HEK293 (cell line): Measurements from ENCODE around the gene CACNA1B.

Experiments
- CTCF ChIA-PET: fragments of 350-600 bp; formaldehyde crosslinking; extraction: SDS; loops from one replicate; lab custom pipeline; 2021; ENCODE audit warnings: antibody characterized with exemption; lab: Yijun Ruan, JAX
- POLR2A ChIA-PET: fragments of 300-600 bp; formaldehyde crosslinking; extraction: SDS; loops from one replicate; lab custom pipeline; 2020; ENCODE audit warnings: antibody characterized with exemption, inconsistent platforms; lab: Yijun Ruan, JAX
- H3K27ac ChIP-seq: fragments of 200-500 bp; sonication (Bioruptor generic); 2 replicates; pipeline ENCODE4 v1.5.1; 2014; ENCODE audit warnings: low read depth, low read length, control low read depth, inconsistent platforms; ENCODE audit errors: extremely low read depth
- H3K36me3 ChIP-seq, 2 experiments: fragments of 200-500 bp in 1 of 2; sonication (Bioruptor generic) in 1 of 2; 1 replicate in 1 of 2; 2 replicates in 1 of 2; pipeline ENCODE4 v1.5.1; 2014 to 2017; ENCODE audit warnings: inconsistent platforms in 2 of 2, low read length in 2 of 2; ENCODE audit not compliant: control insufficient read depth in 2 of 2, insufficient read depth in 1 of 2
- H3K4me1 ChIP-seq: fragments of 200-500 bp; sonication (Bioruptor generic); 2 replicates; pipeline ENCODE4 v1.5.1; 2014; ENCODE audit warnings: mild to moderate bottlenecking, low read length, inconsistent platforms; ENCODE audit not compliant: control insufficient read depth, insufficient read depth
- H3K4me3 ChIP-seq: 2 replicates; pipeline ENCODE4 v1.5.1; 2011; ENCODE audit warnings: low read depth, mild to moderate bottlenecking, control low read depth, low read length, moderate library complexity
- H3K9me3 ChIP-seq: fragments of 200-500 bp; sonication (Bioruptor generic); 2 replicates; pipeline ENCODE4 v1.5.1; 2014; ENCODE audit warnings: low read depth, low read length, inconsistent platforms; ENCODE audit not compliant: control insufficient read depth, insufficient read depth
- EGR2 ChIP-seq: fragments of 450-650 bp; formaldehyde crosslinking; IDR thresholded peaks from 2 replicates; pipeline ENCODE4 v1.5.1; 2016; ENCODE audit warnings: low read depth, missing biosample characterization, missing genetic modification characterization
- GLIS1 ChIP-seq: fragments of 450-650 bp; formaldehyde crosslinking; IDR thresholded peaks from 2 replicates; pipeline ENCODE4 v1.5.1; 2016; ENCODE audit warnings: missing biosample characterization, missing genetic modification characterization
- KLF16 ChIP-seq: fragments of 450-650 bp; formaldehyde crosslinking; IDR thresholded peaks from 2 replicates; pipeline ENCODE4 v1.5.1; 2017; ENCODE audit warnings: missing biosample characterization, missing genetic modification characterization
- OVOL3 ChIP-seq: fragments of 450-650 bp; formaldehyde crosslinking; IDR thresholded peaks from 2 replicates; pipeline ENCODE4 v1.5.1; 2016; ENCODE audit warnings: missing biosample characterization, missing genetic modification characterization
- RBAK ChIP-seq: fragments of 450-650 bp; formaldehyde crosslinking; IDR thresholded peaks from 2 replicates; pipeline ENCODE4 v1.5.1; 2016; ENCODE audit warnings: missing biosample characterization, missing genetic modification characterization
- SCRT1 ChIP-seq: fragments of 450-650 bp; formaldehyde crosslinking; IDR thresholded peaks from 2 replicates; pipeline ENCODE4 v1.5.1; 2016; ENCODE audit warnings: missing biosample characterization, missing genetic modification characterization, borderline replicate concordance
- SCRT2 ChIP-seq: fragments of 450-650 bp; formaldehyde crosslinking; IDR thresholded peaks from 2 replicates; pipeline ENCODE4 v1.5.1; 2016; ENCODE audit warnings: missing biosample characterization, missing genetic modification characterization
- SP3 ChIP-seq: fragments of 450-650 bp; formaldehyde crosslinking; IDR thresholded peaks from 2 replicates; pipeline ENCODE4 v1.5.1; 2016; ENCODE audit warnings: missing biosample characterization, missing genetic modification characterization
- SP7 ChIP-seq: fragments of 450-650 bp; formaldehyde crosslinking; IDR thresholded peaks from 2 replicates; pipeline ENCODE4 v1.5.1; 2016; ENCODE audit warnings: missing biosample characterization, missing genetic modification characterization
- ZBTB17 ChIP-seq: fragments of 450-650 bp; formaldehyde crosslinking; IDR thresholded peaks from 2 replicates; pipeline ENCODE4 v1.5.1; 2016; ENCODE audit warnings: missing biosample characterization, missing genetic modification characterization
- ZBTB49 ChIP-seq: fragments of 450-650 bp; formaldehyde crosslinking; IDR thresholded peaks from 2 replicates; pipeline ENCODE4 v1.5.1; 2016; ENCODE audit warnings: missing biosample characterization, missing genetic modification characterization, low read depth
- ZBTB7A ChIP-seq: fragments of 450-650 bp; formaldehyde crosslinking; IDR thresholded peaks from 2 replicates; pipeline ENCODE4 v1.5.1; 2016; ENCODE audit warnings: low read depth, missing biosample characterization, missing genetic modification characterization
- ZBTB8A ChIP-seq: fragments of 450-650 bp; formaldehyde crosslinking; IDR thresholded peaks from 2 replicates; pipeline ENCODE4 v1.5.1; 2016; ENCODE audit warnings: missing biosample characterization, missing genetic modification characterization
- ZFHX2 ChIP-seq: fragments of 450-650 bp; formaldehyde crosslinking; conservative IDR thresholded peaks from 2 replicates; pipeline ENCODE4 v1.5.1; 2016; ENCODE audit warnings: missing biosample characterization, missing genetic modification characterization
- ZNF184 ChIP-seq: fragments of 450-650 bp; IDR thresholded peaks from 2 replicates; pipeline ENCODE4 v1.5.1; 2018; ENCODE audit warnings: missing biosample characterization, mild to moderate bottlenecking, missing genetic modification characterization
- ZNF223 ChIP-seq: fragments of 450-650 bp; formaldehyde crosslinking; IDR thresholded peaks from 2 replicates; pipeline ENCODE4 v1.5.1; 2016; ENCODE audit warnings: missing biosample characterization, missing genetic modification characterization
- ZNF350 ChIP-seq: fragments of 450-650 bp; formaldehyde crosslinking; IDR thresholded peaks from 2 replicates; pipeline ENCODE4 v1.5.0; 2017; ENCODE audit warnings: missing biosample characterization, mild to moderate bottlenecking, missing genetic modification characterization
- ZNF529 ChIP-seq: fragments of 450-650 bp; formaldehyde crosslinking; IDR thresholded peaks from 2 replicates; pipeline ENCODE4 v1.5.1; 2017; ENCODE audit warnings: missing genetic modification characterization, missing biosample characterization; ENCODE audit not compliant: insufficient replicate concordance
- ZNF830 ChIP-seq: fragments of 450-650 bp; IDR thresholded peaks from 2 replicates; pipeline ENCODE4 v1.5.0; 2018; ENCODE audit warnings: missing biosample characterization, missing genetic modification characterization, low read depth, mild to moderate bottlenecking, moderate library complexity
- ZNF843 ChIP-seq: fragments of 450-650 bp; formaldehyde crosslinking; IDR thresholded peaks from 2 replicates; pipeline ENCODE4 v1.5.1; 2016; ENCODE audit warnings: missing biosample characterization, missing genetic modification characterization
- TF ChIP-seq, protein P1 (sequence below): fragments of 450-650 bp; formaldehyde crosslinking; IDR thresholded peaks from 2 replicates; pipeline ENCODE4 v1.5.1; 2016; ENCODE audit warnings: missing biosample characterization, missing genetic modification characterization
- TF ChIP-seq, protein P2 (sequence below): fragments of 450-650 bp; formaldehyde crosslinking; IDR thresholded peaks from 2 replicates; pipeline ENCODE4 v1.5.1; 2017; ENCODE audit warnings: missing biosample characterization, missing genetic modification characterization
- TF ChIP-seq, protein P3 (sequence below): fragments of 450-650 bp; formaldehyde crosslinking; IDR thresholded peaks from 2 replicates; pipeline ENCODE4 v1.5.1; 2016; ENCODE audit warnings: missing biosample characterization, missing genetic modification characterization

The CACNA1B gene

DNA sequence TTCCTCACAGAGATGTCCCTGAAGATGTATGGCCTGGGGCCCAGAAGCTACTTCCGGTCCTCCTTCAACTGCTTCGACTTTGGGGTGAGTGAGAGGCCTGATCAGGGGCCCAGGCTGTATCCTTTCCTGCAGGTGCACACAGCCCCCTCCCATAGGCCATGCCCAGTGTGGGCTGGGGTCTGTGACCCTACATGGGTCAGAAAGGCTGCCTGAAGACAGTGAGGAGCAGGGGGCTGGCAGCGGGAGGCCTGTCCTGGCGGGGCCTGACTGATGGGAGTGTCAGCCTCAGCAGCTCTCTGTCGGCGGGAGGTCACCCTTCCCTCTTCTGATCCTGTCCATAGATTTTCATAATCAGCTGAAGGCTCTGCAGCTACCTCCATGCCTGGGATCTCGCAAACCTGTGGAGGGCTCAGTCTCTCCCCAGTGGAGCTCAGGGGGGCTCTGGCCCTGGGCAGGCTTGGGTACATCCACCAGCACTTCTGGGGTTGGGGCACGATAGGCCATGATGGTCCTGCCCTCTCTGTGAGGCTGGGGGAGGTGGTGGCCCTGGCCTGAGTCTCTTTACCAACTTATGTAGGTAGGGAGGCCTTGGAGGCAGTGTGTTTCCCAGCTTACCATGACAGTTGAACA lies 98.5 kb downstream of the CACNA1B start:
- TF ChIP-seq ZNF830 (tag by site-specific recombination) (no peak), ZBTB8A (tag by site-specific recombination) (no peak), GLIS1 (tag by site-specific recombination) (no peak), ZBTB17 (tag by site-specific recombination) (no peak), OVOL3 (tag by site-specific recombination) (no peak), ZNF843 (tag by site-specific recombination) (no peak), KLF16 (tag by site-specific recombination) (no peak), ZNF350 (tag by site-specific recombination) (no peak), SP3 (no peak), ZNF223 (tag by site-specific recombination) (no peak), ZBTB7A (tag by site-specific recombination) (no peak), ZNF529 (tag by site-specific recombination) (no peak), ZBTB49 (tag by site-specific recombination) (no peak), RBAK (tag by site-specific recombination) (no peak), SP7 (tag by site-specific recombination) (no peak), SCRT1 (tag by site-specific recombination) (no peak)
- TF ChIP-seq, protein P1, sequence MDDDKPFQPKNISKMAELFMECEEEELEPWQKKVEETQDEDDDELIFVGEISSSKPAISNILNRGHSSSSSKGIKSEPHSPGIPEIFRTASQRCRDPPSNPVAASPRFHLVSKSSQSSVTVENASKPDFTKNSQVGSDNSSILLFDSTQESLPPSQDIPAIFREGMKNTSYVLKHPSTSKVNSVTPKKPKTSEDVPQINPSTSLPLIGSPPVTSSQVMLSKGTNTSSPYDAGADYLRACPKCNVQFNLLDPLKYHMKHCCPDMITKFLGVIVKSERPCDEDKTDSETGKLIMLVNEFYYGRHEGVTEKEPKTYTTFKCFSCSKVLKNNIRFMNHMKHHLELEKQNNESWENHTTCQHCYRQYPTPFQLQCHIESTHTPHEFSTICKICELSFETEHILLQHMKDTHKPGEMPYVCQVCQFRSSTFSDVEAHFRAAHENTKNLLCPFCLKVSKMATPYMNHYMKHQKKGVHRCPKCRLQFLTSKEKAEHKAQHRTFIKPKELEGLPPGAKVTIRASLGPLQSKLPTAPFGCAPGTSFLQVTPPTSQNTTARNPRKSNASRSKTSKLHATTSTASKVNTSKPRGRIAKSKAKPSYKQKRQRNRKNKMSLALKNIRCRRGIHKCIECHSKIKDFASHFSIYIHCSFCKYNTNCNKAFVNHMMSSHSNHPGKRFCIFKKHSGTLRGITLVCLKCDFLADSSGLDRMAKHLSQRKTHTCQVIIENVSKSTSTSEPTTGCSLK = no peak
- TF ChIP-seq, protein P2, sequence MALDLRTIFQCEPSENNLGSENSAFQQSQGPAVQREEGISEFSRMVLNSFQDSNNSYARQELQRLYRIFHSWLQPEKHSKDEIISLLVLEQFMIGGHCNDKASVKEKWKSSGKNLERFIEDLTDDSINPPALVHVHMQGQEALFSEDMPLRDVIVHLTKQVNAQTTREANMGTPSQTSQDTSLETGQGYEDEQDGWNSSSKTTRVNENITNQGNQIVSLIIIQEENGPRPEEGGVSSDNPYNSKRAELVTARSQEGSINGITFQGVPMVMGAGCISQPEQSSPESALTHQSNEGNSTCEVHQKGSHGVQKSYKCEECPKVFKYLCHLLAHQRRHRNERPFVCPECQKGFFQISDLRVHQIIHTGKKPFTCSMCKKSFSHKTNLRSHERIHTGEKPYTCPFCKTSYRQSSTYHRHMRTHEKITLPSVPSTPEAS (tag by site-specific recombination) = no peak
- no peak overlapping the region for H3K27ac ChIP-seq
- H3K4me3 ChIP-seq = no peak overlapping the region
- no peaks in the 10 kb centered on the region for H3K4me1 ChIP-seq
- H3K36me3 ChIP-seq = no peaks in the 10 kb centered on the region
- CTCF ChIA-PET = no interaction called here
- POLR2A ChIA-PET = no interaction called here
- no peaks in the 10 kb centered on the region for H3K9me3 ChIP-seq

- ChIA-PET POLR2A (no interaction called here), CTCF (no interaction called here)
- Histone ChIP-seq H3K27ac (no peak overlapping the region), H3K9me3 (no peaks in the 10 kb centered on the region), H3K4me1 (no peaks in the 10 kb centered on the region), H3K36me3 (no peaks in the 10 kb centered on the region), H3K4me3 (no peak overlapping the region)
- TF ChIP-seq EGR2 (tag by site-specific recombination) = peak; percentile 80
- no peak for TF ChIP-seq ZBTB17 (tag by site-specific recombination)
- TF ChIP-seq SCRT1 (tag by site-specific recombination) = peak; percentile 68; the same call in 1 of the 2 replicates
- TF ChIP-seq ZFHX2 (tag by site-specific recombination) = peak; percentile 78
- TF ChIP-seq, protein P3, sequence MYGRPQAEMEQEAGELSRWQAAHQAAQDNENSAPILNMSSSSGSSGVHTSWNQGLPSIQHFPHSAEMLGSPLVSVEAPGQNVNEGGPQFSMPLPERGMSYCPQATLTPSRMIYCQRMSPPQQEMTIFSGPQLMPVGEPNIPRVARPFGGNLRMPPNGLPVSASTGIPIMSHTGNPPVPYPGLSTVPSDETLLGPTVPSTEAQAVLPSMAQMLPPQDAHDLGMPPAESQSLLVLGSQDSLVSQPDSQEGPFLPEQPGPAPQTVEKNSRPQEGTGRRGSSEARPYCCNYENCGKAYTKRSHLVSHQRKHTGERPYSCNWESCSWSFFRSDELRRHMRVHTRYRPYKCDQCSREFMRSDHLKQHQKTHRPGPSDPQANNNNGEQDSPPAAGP = 0 out of 2 replicates have a peak, but pooled peaks have one; percentile 42
- TF ChIP-seq SCRT2 (tag by site-specific recombination) = peak; percentile 88
- no peak for TF ChIP-seq ZNF184 (tag by site-specific recombination)
Observed at GRCh38 chr9:137977571-137978261, 100.1 kb downstream of the CACNA1B start.
